ENCODE results near the gene USP24.

DNA sequence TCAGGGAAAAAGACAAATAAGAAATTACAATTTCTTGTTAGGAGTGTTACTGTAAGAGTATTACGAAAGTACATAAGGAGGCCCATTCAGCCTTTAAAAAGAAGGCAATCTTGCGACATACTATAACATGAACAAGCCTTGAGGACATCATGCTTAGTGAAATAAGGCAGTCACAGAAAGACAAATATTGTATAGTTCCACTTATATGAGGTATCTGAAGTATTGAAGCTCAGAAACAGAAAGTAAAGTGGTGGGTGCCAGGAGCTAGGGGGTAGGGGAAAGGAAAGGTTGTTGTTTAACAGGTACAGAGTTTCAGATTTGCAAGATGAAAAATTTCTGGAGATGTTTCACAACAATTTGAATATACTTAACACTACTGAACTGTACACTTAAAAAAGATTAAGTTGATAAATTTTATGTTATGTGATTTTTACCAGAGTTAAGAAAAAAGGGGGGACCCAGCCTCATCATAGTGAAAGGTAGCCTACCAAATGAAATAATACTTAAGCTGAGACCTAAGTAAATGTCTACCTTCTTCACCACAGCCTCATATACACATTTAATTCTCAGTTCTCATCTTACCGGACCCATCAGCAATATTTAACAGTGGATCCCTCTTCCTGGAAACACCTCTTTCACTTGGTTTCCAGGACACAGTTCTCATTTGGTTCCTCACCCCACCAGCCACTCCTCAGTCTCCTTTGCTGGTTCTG is 19.5 kb downstream of the USP24 start:
- TF ChIP-seq, protein P1, sequence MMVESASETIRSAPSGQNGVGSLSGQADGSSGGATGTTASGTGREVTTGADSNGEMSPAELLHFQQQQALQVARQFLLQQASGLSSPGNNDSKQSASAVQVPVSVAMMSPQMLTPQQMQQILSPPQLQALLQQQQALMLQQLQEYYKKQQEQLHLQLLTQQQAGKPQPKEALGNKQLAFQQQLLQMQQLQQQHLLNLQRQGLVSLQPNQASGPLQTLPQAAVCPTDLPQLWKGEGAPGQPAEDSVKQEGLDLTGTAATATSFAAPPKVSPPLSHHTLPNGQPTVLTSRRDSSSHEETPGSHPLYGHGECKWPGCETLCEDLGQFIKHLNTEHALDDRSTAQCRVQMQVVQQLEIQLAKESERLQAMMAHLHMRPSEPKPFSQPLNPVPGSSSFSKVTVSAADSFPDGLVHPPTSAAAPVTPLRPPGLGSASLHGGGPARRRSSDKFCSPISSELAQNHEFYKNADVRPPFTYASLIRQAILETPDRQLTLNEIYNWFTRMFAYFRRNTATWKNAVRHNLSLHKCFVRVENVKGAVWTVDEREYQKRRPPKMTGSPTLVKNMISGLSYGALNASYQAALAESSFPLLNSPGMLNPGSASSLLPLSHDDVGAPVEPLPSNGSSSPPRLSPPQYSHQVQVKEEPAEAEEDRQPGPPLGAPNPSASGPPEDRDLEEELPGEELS (CRISPR knock-in tag; IDR thresholded peaks at IDR 0.05): no peak
- TF ChIP-seq AR (CRISPR knock-in tag; IDR thresholded peaks at IDR 0.05): no peak
